GM13976 (cell line): ENCODE measurements around the gene DHRS1.

ENCODE experiments used
- DNase-seq: peaks from one replicate; pipeline ENCODE4 v3.0.0; 2012; ENCODE audit warnings: low spot score
- in situ Hi-C: fragments of 300-500 bp; cut with MboI; formaldehyde crosslinking; loops from one replicate; pipeline ENCODE4 v1.12.0; 2022; ENCODE audit warnings: low sequenced_read_pairs, mixed read lengths, inconsistent platforms; ENCODE audit not compliant: unreplicated experiment
- TF ChIP-seq, protein P1 (sequence below): IDR thresholded peaks from 2 replicates; pipeline ENCODE4 v1.5.1; 2012; ENCODE audit warnings: borderline replicate concordance, mild to moderate bottlenecking; ENCODE audit not compliant: insufficient read depth; ENCODE audit errors: extremely low read depth, missing control alignments, control extremely low read depth

DHRS1 gene

DNA sequence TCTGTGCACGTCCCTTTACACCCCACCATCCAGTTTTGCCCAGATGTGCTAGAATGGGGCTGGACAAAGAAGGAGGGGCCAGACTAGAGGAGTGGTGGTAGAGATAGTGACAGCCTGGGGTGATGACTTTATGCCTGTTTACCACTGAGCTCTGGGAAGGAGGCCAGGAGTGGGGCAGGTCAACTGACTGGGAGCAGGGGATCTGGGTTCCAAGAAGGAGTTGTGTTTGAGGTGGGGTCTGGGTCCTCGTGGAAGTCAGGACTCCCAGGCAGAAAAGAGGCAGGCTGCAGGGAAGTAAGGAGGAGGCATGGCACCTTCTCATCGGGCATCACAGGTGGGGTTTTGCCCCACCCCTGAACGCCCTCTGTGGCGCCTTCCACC, 10.7 kb upstream of the DHRS1 start:
- no peak for DNase-seq
- TF ChIP-seq, protein P1, sequence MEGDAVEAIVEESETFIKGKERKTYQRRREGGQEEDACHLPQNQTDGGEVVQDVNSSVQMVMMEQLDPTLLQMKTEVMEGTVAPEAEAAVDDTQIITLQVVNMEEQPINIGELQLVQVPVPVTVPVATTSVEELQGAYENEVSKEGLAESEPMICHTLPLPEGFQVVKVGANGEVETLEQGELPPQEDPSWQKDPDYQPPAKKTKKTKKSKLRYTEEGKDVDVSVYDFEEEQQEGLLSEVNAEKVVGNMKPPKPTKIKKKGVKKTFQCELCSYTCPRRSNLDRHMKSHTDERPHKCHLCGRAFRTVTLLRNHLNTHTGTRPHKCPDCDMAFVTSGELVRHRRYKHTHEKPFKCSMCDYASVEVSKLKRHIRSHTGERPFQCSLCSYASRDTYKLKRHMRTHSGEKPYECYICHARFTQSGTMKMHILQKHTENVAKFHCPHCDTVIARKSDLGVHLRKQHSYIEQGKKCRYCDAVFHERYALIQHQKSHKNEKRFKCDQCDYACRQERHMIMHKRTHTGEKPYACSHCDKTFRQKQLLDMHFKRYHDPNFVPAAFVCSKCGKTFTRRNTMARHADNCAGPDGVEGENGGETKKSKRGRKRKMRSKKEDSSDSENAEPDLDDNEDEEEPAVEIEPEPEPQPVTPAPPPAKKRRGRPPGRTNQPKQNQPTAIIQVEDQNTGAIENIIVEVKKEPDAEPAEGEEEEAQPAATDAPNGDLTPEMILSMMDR = no peak
- in situ Hi-C loops = no loop called here

DNA sequence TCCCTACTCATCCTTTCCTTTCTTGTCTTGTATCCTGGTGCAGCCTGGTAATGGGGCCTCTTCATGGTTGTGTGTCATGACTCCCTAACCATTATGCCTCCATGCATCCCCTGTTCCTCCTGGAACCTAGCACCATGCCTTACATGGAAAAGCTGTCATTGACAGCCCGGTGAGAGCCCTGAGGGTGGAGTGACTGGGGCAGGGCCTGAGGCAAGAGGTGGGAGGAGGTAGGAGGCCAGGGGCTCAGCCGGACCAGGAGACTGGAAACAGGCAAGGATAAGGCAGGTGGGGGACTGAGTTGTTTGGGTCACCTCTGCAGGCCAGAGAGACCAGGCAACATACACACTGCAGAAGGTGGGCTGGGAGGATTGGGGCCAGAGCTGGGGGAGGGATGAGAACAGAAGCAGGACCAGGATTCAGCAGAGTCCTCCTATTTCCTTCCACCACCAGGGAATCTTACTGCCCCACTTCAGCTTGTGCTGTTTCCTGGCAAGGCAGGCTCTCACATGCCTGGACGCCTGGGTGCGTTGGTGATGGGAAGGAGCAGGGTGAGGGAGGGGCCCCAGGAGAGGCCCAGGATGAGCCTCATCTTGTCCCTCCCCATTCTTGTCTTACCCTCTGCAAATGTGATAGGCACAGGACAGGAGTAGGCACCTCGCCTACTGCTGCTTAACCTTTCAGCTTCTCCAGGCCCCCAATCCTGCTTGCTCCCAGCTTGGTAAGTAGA, 10.1 kb upstream of the DHRS1 start, which contains the start of gene LTB4R2:
Gene LTB4R2 (plus strand): TSS at position 603 of the 727 bp plus-strand sequence. CDS start 525 bp downstream, outside the sequence.
- DNase-seq = no peak
- in situ Hi-C loops = no loop called here
- TF ChIP-seq, protein P1 = no peak

DNA sequence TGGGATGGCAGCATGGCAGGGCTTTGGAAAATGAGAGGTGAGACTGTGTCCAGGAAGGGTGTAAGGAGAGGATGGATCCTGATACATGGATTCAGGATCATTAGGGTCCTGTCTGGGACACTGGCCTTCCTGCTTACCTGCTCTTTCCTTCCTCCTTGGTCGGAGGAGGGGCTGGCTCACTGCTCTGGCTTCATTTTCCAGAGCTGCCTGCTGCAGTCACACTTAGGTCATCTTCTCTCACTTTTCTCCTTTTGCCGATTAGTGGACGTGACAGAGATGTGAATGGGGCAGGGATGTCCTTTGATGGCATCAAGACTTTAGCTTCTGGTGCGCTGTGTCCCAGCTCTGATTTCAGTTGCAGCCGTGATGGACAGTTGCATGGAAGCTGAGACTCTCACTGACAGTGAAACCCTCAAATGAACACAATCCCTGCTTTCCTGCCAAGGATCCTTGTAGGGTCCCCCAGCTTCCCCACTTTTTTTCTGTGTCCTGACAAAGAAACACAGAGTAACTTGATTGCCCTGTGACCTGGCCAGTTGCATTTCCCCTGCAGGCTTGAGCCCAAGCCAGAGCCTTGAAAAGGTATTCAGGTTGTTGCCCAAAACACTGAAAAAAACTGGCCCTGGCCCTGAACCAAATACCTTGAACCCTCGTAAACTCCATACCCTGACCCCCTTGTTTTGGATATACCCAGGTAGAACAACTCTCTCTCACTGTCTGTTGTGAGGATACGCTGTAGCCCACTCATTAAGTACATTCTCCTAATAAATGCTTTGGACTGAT, 9.0 kb upstream of the DHRS1 start:
- in situ Hi-C loops = no loop called here
- DNase-seq = no peak
- TF ChIP-seq, protein P1 = no peak

DNA sequence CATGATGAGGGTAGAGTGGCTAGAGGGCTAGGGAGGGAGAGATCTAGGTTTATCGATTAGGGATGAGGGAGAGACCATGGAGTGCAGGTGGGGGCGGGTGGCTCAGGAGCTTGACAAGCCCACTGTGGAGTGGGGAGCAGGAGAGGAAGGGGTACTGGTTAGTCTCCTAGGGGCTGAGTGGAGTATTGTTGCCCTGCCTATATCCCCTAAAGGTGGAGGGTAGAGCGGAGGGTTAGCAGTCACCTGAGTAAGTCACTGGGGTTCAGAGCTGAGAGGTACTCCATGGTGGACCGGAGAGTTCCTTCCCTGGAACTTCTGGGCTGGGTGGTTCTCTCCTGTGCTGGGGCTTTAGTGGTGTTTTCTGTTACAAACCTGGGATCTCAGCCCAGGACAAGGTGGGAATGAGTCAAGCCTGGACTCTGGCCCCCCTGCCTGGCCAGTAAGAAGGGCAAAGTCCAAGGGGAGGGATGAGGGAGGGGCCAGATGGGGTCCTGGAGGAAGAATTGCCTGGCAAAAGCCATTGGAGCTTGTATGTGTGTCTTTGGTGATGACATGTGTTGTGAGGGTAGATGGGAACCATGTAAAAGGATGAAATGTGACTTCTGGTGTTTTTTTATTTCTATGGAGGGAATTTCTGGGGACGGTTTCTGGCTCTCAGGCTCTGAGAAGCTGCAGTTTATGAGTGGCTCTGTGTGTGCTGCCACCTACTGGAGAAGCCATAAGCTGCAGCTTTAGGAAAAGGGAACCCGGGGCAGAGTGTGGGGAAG, 8.2 kb upstream of the DHRS1 start, which contains the start of gene CIDEB:
Gene CIDEB (minus strand): TSS at position 403 of the 767 bp plus-strand sequence. CDS start 119 bp downstream, at position 284.
- TF ChIP-seq, protein P1 = peak; percentile 91
- DNase-seq = peak; percentile 76
- in situ Hi-C loops = no loop called here

DNA sequence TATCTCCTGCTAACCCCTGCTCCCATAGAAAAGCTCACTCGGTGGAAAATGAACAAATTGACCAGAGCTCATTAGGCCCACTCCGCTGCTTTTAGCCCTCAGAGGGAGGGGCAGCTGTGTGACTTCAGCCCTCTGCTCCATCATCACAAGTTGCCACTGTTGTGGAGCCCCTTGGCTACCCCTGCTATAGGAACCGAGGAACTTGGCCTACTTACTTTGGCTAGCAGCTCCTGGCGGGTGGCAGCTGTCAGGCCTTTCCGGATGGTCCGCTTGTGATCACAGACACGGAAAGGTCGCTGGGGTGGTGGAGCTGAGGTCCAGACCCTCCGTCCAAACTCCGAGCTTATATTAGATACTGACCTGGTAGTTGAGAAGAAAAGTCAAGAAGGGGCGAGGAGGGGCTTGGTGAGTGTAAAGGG, 7.6 kb upstream of the DHRS1 start:
- in situ Hi-C loops = no loop called here
- TF ChIP-seq, protein P1 = no peak

DNA sequence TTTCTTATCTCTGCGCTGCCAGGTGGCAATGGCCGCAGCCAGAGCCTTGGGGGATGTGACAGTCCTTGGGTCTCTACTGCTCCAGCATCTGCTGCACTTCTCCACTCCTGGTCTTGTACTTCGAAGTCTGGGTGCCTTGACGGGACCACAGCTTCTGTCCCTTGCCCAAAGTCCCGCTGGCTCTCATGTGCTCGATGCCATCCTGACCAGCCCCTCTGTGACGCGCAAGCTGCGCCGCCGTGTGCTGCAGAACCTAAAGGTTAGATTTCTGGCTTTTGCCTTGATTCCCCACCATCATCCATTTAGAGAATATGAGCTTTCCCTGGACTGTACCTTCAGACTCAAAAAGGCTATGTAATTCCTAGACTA, 4.4 kb upstream of the DHRS1 start:
- DNase-seq = no peak
- TF ChIP-seq, protein P1 = no peak
- in situ Hi-C loops = no loop called here

More for the DNA sequence above, 7.6 kb upstream of the DHRS1 start:
- no peak for DNase-seq
